GM12875 (cell line): ENCODE data around the gene LRRIQ1.

Experiments used
- H3K4me3 ChIP-seq: one replicate; pipeline ENCODE4 v1.5.1; 2011; ENCODE audit warnings: low read depth, low read length, control low read depth
- CTCF ChIP-seq: IDR thresholded peaks from 2 replicates; pipeline ENCODE4 v1.5.1; 2011; ENCODE audit warnings: low read depth, mild to moderate bottlenecking, control low read depth, inconsistent platforms, low read length, moderate library complexity, borderline replicate concordance; ENCODE audit not compliant: insufficient read depth

Gene LRRIQ1

DNA sequence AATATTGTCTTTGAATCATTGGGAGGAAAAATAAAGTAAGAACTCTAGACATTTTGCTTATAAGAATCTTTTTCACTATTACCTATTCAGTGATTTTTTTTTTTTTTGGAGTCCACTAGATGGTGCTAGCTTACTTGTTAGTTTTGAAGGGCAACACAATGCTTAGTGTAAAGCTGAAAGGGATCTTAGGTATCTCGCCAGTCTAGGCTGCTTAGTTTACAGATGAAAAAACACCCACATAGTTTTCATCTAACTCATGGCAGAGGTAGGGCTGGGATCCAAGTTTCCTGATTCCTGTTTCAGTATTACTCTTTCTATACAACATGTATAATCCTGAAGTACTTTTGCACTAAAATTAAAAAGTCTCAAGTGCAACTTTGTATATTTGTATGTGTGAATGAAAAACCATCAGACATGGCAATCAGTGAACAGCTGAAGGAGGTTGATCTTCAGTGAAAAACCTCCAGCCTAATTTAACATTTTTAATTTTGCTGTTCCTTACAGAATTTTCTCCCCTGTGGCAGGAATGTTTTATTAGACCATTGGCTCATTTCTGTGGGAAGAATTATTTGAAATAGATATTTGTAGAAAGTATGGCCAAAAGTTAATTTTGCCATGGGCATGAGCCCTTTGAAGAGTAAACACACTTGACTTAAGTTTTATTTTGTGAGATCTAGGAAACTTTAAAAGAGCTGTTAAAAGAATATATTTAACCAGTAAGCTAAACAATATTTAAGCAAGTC is 40.7 kb downstream of the LRRIQ1 start:
- H3K4me3 ChIP-seq, result no peak overlapping the region

GRCh38 chr12:85085066-85085465 is 48.9 kb downstream of the LRRIQ1 start:
- no peak overlapping the region for H3K4me3 ChIP-seq
- no peak for TF ChIP-seq CTCF

More for the DNA sequence above, 40.7 kb downstream of the LRRIQ1 start:
- no peak for TF ChIP-seq CTCF

- TF ChIP-seq CTCF, result no peak
Measured at GRCh38 chr12:85089792-85090191, 53.6 kb downstream of the LRRIQ1 start.

GRCh38 chr12:85092814-85093370 is 56.7 kb downstream of the LRRIQ1 start:
- TF ChIP-seq CTCF, result no peak

More at GRCh38 chr12:85089792-85090191, 53.6 kb downstream of the LRRIQ1 start:
- no peak overlapping the region for H3K4me3 ChIP-seq

DNA sequence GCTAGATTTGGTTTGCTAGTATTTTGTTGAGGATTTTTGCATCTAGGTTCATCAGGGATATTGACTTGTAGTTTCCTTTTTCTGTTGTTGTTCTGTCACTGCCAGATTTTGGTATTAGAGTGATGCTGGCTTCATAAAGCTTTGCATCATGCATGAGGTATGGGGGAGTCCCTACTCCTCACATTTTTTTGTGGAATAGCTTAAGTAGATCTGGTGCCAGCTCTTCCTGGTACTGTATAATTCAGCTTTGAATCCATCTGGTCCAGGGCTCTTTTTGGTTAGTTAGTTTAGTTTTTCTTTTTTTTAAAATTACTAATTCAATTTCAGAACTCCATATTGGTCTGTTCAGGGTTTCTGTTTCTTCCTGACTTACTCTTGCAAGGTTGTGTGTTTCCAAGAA is 59.4 kb downstream of the LRRIQ1 start:
- H3K4me3 ChIP-seq, result no peak overlapping the region
- no peak for TF ChIP-seq CTCF

More at GRCh38 chr12:85092814-85093370, 56.7 kb downstream of the LRRIQ1 start:
- H3K4me3 ChIP-seq, result no peak overlapping the region

DNA sequence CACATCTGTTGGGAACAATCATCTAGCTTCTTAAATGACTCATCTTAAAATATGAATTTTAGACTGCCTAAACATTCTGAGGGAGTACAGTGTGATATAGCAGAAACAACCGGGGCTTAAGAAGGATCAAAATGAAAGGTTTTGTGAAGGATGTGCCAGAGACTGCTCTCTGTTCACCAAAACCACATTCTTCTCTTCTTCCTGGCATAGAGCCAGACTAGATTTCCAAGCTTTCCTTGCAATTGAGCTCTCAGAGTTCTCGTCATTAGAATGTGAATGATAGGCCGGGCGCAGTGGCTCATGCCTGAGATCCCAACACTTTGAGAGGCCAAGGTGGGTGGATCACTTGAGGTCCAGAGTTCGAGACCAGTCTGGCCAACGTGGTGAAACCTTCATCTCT is 94.5 kb downstream of the LRRIQ1 start:
- TF ChIP-seq CTCF, result no peak
- no peak overlapping the region for H3K4me3 ChIP-seq

DNA sequence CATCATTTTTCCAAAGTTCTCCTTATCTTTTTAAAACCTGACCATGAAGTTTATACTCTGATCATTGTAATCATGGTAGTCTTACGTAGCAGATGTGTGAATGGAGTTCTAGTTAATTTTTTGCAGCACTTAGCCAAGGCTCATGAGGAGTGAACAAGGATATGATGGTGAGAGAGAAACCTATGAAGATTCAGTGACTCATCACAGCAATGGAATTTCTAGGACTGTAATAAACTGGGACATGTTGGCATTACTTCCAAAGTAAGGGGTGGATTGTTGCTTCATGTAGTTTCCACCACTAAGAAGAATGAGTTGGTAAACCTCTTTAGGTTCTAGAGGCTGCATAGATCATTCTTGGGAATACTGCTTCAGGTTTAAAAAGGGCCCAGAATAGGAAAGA is 102.7 kb downstream of the LRRIQ1 start:
- no peak overlapping the region for H3K4me3 ChIP-seq
- no peak for TF ChIP-seq CTCF
